Activated T-cell treated with anti-CD3 and anti-CD28 coated beads, Interleukin-2, amount 50 U/mL, for 24 hours (primary cell): Measurements from ENCODE around the gene DUSP2.

Source experiments
- DNase-seq: peaks from one replicate; pipeline ENCODE4 v3.0.0-alpha.2; 2020
- H3K27ac Mint-ChIP-seq: 2 replicates; pipeline ENCODE4 v1.8.0; 2020; ENCODE audit warnings: mild to moderate bottlenecking, mixed read lengths
- H3K27me3 Mint-ChIP-seq: 2 replicates; pipeline ENCODE4 v1.8.0; 2020; ENCODE audit warnings: mixed read lengths
- H3K36me3 Mint-ChIP-seq: 2 replicates; pipeline ENCODE4 v1.8.0; 2020; ENCODE audit warnings: low read depth, mixed read lengths
- H3K4me1 Mint-ChIP-seq: 2 replicates; pipeline ENCODE4 v1.8.0; 2020; ENCODE audit warnings: low read depth, mixed read lengths
- H3K4me3 Mint-ChIP-seq: 2 replicates; pipeline ENCODE4 v1.8.0; 2020; ENCODE audit warnings: mild to moderate bottlenecking, moderate library complexity, mixed read lengths
- H3K9me3 Mint-ChIP-seq: 2 replicates; pipeline ENCODE4 v1.8.0; 2020; ENCODE audit warnings: mixed read lengths

Gene DUSP2

DNA sequence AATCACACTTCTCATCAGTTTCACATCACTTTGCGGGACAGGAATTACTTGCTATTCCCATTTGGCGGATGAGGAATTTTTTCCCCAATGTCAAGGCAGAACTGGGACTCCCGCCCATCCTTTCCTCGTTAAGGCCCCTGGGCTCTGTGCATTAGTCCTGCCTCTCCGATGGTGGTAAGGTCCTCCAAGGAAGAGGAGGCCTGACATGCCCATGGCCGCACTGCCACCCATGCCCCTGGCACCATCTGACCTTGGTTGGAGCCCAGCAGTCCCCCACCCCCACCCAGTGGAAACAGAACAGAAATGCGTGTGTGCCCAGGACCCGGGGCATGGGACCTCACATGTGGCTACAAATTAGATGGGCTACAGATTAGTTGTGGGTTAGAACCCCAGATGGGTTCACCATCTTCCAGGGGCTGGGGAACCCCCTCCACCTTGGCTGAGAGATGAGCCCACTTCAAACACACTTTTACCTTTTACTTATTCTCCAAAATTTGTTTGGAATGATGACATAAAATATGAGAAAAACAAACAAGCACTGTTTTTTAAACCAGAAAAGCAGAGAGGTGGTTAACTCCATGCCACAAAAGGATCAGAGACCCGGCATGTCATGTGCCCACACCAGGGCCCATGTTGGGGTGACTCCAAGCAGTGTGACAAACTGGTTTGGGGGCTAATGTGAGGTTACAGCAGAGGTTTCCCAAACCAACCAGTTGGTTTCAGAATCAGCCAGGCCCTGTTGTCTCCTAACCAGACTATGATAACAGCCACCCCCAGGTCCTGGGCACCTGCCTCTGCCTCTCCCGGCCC is 11.0 kb upstream of the DUSP2 start:
- peak overlapping the region; percentile 95 for H3K27ac Mint-ChIP-seq
- peaks cover 7% of the 10 kb centered on the region for H3K9me3 Mint-ChIP-seq
- H3K4me1 Mint-ChIP-seq: peaks cover 93% of the 10 kb centered on the region
- H3K27me3 Mint-ChIP-seq: no peaks in the 10 kb centered on the region
- H3K36me3 Mint-ChIP-seq: peaks cover 5% of the 10 kb centered on the region
- DNase-seq: peak; percentile 65
- peak overlapping the region; percentile 54 for H3K4me3 Mint-ChIP-seq

DNA sequence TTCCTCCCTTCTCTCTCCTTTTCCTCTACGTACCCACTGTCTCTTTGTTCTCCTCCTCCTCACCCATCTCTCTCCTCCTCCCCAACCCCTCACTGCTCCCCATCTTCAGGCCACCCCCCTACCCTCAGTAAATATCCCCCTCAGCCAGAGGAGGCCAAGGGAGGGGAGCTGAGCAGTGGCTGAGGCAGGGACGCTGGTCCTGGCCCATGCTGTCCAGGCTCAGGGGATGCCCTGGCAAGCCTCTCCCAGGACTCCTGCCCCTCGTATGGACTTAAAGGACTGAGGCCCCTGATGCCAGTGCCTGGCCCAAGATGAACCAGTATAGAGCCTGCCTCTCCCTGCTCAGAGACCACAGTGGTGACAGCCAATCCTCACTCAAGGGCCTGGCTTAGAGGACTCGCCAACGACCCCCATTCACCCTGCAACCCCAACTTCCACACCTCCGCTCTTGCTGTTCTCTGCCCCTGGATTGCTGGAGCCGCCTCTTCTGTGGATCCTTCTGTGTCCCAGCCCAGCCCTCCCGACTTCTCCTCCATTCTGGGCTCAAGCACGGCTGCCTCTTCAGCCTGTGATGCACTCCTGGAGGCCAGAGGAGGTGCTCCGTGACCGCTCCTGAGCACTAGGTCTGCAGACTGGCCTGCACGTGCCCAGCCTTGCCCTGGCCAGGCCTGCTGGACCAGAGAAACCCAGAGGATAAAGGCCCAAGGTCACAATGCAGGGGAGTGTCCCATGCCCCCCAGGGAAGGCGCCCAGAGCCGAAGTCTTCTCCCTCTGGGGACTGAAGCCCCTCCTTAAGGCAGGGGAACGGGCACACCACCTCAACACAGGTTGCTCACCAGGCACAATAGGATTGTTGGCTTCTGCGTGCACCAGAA is 9.5 kb upstream of the DUSP2 start:
- Mint-ChIP-seq H3K4me1 (peaks cover 95% of the 10 kb centered on the region), H3K4me3 (no peak overlapping the region), H3K9me3 (no peaks in the 10 kb centered on the region), H3K36me3 (peaks cover under 1% of the 10 kb centered on the region), H3K27me3 (no peaks in the 10 kb centered on the region), H3K27ac (no peak overlapping the region)
- DNase-seq: peak; percentile 33

DNA sequence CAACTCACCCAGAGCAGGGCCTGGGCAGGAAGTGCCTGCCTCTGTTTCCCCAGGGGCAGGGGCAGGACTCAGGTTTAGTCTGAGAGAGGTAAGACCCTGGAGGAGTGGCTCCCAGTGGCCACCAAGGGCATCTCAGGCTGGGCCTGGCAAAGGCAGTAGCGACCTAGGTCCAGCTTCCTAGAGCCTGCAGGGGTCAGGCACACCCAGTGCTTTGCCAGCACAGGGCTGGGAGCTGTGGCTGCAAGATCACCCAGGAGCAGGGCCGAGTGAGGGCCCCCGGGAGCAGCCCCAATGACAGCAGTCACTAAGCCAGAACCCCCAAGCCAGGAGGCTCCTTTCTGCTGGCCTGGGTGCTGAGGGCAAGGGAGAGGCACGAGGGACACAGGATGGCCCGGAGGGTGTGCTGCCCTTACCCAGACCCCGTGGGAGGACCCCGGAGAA is 8.8 kb upstream of the DUSP2 start:
- Mint-ChIP-seq H3K27ac (no peak overlapping the region), H3K4me3 (no peak overlapping the region), H3K4me1 (peaks cover 95% of the 10 kb centered on the region), H3K9me3 (no peaks in the 10 kb centered on the region), H3K36me3 (no peaks in the 10 kb centered on the region), H3K27me3 (no peaks in the 10 kb centered on the region)
- peak; percentile 37 for DNase-seq

DNA sequence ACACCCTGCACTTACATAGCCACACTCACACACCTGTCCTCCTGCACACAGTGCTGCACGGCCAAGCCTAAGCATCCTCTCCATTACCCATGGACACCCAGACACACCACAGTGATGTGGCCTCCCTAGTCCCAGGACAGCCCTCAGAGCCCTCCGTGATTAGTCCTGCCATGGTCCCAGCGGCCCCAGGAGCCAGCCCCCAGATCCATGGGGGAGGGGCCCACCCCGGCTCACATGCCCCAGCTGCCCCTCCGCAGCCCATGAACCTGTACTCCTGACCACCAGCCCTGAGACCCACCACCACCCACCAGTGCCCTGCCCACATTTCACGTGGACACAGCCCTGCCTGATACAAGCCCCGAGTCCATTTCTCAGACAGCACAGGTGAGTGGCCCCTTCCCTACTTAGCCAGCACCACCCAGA is 8.1 kb upstream of the DUSP2 start:
- H3K36me3 Mint-ChIP-seq: peaks cover 1% of the 10 kb centered on the region
- DNase-seq: peak; percentile 35
- H3K9me3 Mint-ChIP-seq: no peaks in the 10 kb centered on the region
- peak overlapping the region; percentile 8 for H3K27ac Mint-ChIP-seq
- H3K27me3 Mint-ChIP-seq: no peaks in the 10 kb centered on the region
- H3K4me1 Mint-ChIP-seq: peaks cover 95% of the 10 kb centered on the region
- H3K4me3 Mint-ChIP-seq: no peak overlapping the region

DNA sequence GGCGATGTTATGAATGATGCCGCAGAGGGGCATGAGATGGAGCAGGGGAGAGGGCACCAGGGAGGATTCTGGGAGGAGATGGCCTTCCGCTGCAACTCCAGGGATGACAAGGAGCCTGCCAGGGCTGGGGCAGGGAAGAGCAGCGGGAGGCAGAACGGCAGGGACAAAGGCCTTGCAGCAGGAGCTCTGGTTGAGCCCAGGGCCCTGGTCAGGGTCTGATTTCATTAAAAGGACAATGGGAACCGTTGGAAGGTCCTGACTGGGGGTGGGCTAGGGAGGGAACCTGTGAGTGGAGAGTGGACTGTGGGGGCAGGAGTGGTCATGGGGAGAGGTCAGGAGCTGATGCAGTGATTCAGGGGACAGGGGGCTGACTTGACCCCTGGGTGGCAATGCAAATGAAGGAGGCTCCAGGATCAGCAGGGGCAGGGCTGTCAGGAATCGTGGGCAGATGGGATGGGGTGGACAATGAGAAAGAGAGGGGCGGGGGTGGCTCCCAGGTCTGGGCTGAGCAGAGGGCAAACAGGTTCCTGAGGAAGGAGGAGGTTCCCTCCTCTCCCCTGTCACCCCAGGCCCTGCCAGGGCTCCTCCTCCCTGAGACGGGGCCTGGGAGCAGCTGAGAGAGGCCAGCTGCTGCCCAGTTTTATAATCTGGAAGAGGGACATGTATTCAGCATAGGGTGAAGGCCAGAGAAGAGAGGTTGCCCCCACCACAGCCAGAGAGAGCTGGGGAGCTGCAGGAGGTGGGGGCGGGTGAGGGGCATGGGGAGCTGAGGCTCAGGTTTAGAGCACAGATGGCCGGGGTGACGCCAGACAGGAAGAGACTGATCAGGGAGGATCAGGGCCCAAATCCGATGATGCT is 7.3 kb upstream of the DUSP2 start:
- Mint-ChIP-seq H3K4me1 (peaks cover 95% of the 10 kb centered on the region), H3K36me3 (peaks cover 4% of the 10 kb centered on the region), H3K9me3 (no peaks in the 10 kb centered on the region), H3K4me3 (no peak overlapping the region), H3K27ac (no peak overlapping the region), H3K27me3 (no peaks in the 10 kb centered on the region)
- DNase-seq: no peak

DNA sequence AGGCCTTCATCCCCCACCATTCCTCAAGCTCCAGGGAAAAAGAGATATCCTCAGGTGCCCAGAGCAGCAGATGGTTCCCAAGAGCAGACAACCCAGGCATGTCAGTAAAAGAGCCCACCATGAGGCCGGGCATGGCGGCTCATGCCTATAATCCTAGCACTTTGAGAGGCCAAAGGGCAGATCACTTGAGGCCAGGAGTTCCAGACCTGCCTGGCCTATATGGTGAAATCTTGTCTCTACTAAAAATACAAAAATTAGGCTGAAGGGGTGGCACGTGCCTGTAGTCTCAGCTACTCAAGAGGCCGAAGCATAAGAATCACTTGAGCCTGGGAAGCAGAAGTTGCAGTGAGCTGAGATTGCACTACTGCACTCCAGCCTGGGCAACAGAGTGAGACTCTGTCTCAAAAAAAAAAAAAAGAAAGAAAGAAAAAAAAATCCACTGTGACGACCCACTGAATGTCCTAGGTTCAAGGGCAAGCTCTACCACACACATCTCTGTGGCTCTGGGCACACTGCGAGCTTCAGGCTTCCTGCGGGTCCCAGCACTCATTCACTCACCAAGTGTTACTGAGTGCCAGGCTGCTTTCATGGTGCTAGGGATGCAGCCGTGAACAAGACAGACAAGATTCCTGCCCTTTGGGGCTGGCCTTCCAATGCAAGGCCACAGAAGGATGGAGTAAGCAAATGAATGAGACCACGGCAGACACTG is 6.5 kb upstream of the DUSP2 start:
- H3K27me3 Mint-ChIP-seq: no peaks in the 10 kb centered on the region
- no peak overlapping the region for H3K4me3 Mint-ChIP-seq
- no peaks in the 10 kb centered on the region for H3K9me3 Mint-ChIP-seq
- H3K36me3 Mint-ChIP-seq: peaks cover 4% of the 10 kb centered on the region
- DNase-seq: peak; percentile 29
- H3K4me1 Mint-ChIP-seq: peaks cover 95% of the 10 kb centered on the region
- no peak overlapping the region for H3K27ac Mint-ChIP-seq

DNA sequence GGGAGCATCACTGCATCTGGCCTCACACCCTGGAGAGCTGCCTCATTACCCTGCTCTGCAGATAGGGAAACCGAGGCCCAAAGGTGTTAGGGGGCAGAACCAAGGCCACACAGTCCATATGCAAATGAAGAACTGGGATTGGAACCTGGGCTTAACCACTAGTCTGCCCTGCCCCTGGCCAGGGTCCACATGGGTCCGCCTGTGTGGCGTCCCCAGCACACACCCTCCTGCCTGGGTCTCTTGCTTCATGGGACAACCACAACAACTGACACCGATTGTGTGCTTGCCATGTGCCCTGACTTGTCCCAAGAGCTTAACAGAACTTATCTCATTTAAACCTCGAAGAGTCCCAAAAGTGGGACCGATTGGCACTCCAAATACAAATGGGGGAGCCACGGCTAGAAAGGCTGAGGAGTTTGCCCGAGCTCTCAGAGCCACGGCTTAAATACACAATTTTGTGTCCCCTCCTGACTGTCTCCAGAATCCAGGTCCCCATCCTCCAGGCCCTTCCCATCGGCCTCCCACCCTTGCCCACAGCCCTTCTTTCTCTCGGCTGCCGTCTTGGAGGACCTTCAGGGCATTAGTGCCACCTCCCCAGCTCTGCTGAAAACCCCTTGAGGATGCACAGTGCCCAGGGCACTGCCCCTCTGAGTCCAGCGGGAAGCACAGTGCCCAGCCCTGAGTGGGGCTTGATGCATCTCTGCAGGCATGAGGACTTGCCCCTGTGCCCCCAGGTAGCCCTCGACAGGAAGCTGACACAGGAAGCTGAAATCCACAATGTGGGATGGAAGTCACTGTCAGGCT is 5.8 kb upstream of the DUSP2 start:
- Mint-ChIP-seq H3K27ac (no peak overlapping the region), H3K36me3 (peaks cover 4% of the 10 kb centered on the region), H3K4me3 (no peak overlapping the region), H3K4me1 (peaks cover 94% of the 10 kb centered on the region), H3K27me3 (no peaks in the 10 kb centered on the region), H3K9me3 (no peaks in the 10 kb centered on the region)
- DNase-seq: peak; percentile 30

DNA sequence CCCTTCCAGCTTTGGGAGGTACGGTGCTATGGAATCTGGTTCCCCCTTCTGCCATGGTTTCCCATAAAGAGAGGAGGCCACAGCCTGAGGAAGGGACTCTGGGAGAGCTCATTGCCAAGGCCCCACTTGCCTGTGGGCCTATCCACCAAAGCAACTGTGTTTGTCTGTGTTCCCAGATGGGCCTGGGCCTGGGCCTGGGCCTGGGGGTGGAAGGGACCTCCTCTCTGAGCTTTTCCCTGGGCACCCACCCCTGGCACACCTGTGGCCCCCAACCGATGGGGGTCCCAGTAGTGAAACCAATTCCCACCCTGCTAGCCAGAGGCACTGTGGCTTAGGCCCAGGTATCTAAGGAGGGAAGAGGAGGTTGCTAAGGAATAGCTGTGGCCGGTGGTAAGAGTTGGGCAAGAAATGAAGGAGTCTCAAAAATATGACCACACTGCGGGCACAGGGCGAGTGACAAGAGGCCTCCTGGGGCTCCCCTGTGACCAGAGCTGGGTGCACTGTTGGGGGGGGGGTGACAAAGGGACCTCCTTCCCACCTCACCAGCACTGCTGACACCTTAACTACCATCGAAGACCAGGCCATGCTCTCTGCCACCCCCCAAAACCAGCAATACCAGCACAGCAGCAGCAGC is 4.9 kb upstream of the DUSP2 start:
- peak; percentile 32 for DNase-seq
- Mint-ChIP-seq H3K4me1 (peaks cover 90% of the 10 kb centered on the region), H3K27ac (peak overlapping the region; percentile 12), H3K9me3 (no peaks in the 10 kb centered on the region), H3K4me3 (no peak overlapping the region), H3K27me3 (no peaks in the 10 kb centered on the region), H3K36me3 (peaks cover 5% of the 10 kb centered on the region)

DNA sequence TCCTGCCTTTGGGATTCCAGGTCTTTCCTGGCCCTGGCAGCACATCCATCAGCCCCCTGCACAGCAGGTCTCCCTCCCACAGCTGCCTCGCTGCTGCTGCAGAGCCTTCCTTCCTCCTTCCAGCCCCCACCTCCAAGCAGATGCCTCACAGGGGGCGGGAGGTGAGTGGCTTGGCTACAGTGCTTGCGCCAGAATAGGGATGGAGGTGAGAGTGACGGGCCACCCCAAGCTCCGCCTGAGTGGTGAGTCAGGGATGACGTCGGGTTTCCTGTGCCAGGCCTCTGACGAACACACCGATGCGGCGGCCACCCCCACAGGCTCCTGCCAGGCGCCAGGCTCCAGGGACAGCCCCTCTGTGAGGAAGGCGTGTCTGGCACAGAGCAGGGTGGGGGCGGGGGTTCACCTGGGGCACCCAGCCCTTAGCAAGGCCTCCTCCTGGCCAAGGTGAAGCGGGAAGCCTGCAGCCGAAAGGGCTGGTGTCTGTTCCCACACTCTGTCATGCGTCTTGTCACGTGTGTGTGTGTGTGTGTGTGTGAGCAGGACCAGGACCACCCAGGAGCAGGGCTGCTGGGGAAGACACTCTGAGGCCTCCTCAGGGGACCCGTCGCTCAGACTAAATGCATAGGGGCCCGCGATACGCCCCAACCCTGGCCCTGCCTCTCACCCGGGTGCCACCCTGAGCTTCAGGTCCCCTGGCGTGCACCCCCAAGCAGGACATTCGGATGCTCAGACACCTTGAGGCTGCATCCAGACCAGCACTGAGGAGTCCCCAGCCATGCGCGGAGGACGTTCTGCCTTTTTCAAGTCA is 3.4 kb upstream of the DUSP2 start:
- H3K4me1 Mint-ChIP-seq: peaks cover 77% of the 10 kb centered on the region
- H3K27ac Mint-ChIP-seq: peak overlapping the region; percentile 99
- H3K4me3 Mint-ChIP-seq: peak overlapping the region; percentile 85
- H3K27me3 Mint-ChIP-seq: no peaks in the 10 kb centered on the region
- peaks cover 17% of the 10 kb centered on the region for H3K36me3 Mint-ChIP-seq
- no peaks in the 10 kb centered on the region for H3K9me3 Mint-ChIP-seq
- DNase-seq: peak; percentile 95

DNA sequence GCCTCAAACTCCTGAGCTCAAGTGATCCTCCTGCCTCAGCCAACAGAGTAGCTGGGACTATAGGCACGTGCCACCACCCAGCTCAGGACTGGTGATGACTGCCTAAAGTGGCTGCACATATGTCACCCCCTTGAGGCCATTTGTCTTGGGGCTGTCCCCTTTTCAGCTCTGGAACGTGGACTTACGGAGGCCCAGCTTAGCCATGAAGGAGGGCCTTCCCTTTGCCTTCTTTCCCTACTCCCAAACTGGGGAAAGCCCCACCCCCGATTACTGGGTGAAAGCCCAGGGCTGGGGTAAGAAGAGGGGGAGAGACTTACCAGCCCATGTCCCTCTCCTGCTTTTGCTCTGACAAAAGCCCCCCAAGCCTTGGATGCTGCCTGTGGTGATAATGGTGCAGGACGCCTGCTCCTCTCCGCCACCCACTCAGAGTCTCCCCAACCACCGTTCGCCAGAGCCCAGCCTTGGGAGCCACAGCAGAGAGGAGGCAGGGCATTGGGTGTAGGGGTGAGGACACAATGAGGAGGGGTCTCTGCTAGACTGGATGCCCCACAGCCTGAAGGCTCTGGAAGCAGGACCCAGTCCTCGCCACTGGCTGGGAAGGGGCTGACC is 2.5 kb upstream of the DUSP2 start:
- peaks cover 68% of the 10 kb centered on the region for H3K4me1 Mint-ChIP-seq
- peak overlapping the region; percentile 85 for H3K4me3 Mint-ChIP-seq
- DNase-seq: peak; percentile 54

DNA sequence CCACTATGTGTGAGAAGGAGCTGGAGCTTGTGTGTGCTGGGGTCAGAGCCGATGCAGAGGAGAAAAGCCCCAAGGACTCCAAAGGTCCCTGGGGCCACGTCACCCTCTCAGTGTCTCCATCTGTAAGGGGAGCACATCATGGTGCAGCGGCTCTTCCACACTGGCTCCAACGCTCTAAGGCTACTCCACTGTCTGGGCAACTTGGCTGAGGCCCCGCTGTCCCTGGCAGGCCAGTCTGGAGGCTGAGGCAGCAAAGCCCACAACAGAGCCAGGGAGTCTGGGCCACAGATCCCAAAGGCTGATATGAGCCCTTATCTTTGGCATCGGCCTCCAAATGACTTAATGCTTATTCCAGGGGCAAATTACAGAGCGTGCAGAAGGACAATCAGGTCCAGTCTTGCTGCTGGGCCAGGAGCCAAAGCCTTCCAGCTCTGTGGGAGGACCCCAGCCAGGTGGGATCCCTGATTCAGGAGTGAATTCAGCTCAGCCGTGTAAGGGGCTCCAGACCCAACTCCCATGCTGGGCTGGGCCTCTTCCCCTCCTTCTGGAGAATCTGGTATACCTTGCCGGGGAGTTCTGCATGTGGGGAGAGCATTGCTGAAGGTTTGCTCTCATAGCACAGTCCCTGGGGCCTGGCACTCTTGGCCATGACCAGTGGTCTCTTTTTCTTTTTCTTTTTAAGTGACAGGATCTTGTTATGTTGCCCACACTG is 1.8 kb upstream of the DUSP2 start:
- peaks cover 33% of the 10 kb centered on the region for H3K36me3 Mint-ChIP-seq
- H3K4me1 Mint-ChIP-seq: peaks cover 69% of the 10 kb centered on the region
- peak overlapping the region; percentile 99 for H3K27ac Mint-ChIP-seq
- H3K9me3 Mint-ChIP-seq: no peaks in the 10 kb centered on the region
- H3K27me3 Mint-ChIP-seq: no peaks in the 10 kb centered on the region
- peak overlapping the region; percentile 85 for H3K4me3 Mint-ChIP-seq
- DNase-seq: no peak

More for the DNA sequence above, 2.5 kb upstream of the DUSP2 start:
- H3K36me3 Mint-ChIP-seq: peaks cover 26% of the 10 kb centered on the region
- peak overlapping the region; percentile 99 for H3K27ac Mint-ChIP-seq
- H3K27me3 Mint-ChIP-seq: no peaks in the 10 kb centered on the region
- no peaks in the 10 kb centered on the region for H3K9me3 Mint-ChIP-seq
